GM21825 (cell line): Measurements from ENCODE around the gene NT5DC2.

Experiments
- ATAC-seq: cut with Tn5 transposase; IDR thresholded peaks from one replicate; pipeline ENCODE4 v1.9.1; 2021; ENCODE audit warnings: mild to moderate bottlenecking, moderate library complexity; ENCODE audit not compliant: unreplicated experiment

Gene NT5DC2

DNA sequence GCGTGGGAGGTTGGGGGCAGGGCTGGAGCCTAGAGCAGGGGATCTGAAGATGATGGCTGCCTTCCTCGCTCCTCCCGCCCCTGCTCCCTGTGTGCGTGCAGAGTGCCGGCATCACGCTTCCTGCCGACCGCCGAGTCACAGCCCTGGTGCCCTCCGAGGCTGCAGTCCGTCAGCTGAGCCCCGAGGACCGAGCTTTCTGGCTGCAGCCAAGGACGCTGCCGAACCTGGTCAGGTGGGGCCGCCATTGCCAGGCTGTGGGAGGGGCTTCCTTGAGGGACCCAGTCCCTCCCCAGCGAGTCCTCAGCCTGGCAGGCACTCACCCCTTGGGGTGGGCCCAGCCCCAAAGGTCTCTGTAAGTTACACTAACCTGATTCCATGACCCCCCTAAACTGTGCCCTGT is 20.9 kb downstream of the NT5DC2 start:
- no peak for ATAC-seq

DNA sequence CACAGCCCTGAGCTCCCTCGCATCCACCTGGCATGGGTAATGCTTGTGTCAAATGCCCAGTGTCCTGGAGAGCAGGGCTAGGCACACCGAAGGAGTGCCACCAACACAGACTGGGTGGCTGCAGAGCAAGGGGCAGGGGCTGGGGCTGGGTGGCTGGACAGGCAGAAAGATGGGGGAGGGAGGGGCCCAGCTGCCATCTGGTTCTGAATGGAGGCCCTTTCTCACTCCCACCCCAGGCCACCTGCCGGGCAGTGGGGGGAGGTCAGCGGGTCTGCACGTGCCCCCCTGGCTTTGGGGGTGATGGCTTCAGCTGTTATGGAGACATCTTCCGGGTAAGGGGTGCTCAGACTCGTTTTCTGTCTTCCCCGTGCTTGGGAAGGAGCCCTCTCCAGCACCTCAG is 21.6 kb downstream of the NT5DC2 start:
- no peak for ATAC-seq

DNA sequence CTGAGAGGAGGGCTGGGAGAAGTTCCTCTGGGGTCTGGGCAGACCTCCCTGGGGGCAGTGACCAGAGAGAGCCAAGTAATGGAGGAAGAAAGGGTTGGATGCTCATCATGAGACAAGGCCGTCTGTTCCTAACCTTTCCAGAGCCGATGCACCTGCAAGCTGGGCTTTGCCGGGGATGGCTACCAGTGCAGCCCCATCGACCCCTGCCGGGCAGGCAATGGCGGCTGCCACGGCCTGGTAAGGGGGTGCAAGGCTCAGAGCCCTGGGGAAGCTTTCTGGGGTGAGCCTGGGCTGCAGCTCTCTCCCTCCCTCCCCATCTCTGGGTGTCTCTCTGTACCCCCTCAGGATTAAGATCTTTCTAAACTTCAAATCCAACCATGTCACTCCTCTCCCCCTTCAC is 22.1 kb downstream of the NT5DC2 start:
- no peak for ATAC-seq

DNA sequence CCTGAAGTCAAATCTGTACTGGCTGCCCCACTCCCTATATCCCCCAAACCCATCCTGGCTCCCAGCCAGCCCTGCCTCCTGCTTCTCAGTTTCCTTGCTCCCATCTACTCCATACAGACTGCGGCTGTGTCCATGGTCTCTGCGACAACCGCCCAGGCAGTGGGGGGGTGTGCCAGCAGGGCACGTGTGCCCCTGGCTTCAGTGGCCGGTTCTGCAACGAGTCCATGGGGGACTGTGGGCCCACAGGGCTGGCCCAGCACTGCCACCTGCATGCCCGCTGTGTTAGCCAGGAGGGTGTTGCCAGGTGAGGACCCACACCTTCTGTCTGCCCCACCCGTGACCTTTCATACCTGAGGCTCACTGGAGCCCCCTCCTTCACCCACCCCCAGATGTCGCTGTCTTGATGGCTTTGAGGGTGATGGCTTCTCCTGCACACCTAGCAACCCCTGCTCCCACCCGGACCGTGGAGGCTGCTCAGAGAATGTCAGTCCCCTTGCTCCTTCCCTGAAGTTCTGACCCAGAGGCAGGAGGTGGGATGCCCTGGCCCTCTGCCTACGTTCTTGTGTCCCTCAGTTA is 23.8 kb downstream of the NT5DC2 start:
- ATAC-seq = no peak

DNA sequence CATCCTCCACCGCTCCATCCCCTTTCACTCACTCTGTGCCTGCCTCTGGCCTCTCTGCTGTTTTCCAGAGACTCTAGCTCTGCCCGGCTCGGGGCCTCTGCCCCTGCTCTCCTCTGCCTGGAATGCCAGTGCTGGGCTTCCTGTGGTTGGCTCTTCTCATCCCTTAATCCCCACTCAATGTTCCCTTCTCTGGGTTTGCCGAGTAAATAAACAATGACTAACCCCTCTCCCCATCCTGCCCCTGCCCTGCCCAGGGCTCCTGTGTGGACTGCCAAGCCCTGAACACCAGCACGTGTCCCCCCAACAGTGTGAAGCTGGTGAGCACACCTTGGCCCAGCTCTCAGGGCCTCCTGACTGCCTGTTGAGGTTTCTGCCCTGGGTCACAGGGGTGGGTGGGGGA is 26.3 kb downstream of the NT5DC2 start:
- no peak for ATAC-seq

DNA sequence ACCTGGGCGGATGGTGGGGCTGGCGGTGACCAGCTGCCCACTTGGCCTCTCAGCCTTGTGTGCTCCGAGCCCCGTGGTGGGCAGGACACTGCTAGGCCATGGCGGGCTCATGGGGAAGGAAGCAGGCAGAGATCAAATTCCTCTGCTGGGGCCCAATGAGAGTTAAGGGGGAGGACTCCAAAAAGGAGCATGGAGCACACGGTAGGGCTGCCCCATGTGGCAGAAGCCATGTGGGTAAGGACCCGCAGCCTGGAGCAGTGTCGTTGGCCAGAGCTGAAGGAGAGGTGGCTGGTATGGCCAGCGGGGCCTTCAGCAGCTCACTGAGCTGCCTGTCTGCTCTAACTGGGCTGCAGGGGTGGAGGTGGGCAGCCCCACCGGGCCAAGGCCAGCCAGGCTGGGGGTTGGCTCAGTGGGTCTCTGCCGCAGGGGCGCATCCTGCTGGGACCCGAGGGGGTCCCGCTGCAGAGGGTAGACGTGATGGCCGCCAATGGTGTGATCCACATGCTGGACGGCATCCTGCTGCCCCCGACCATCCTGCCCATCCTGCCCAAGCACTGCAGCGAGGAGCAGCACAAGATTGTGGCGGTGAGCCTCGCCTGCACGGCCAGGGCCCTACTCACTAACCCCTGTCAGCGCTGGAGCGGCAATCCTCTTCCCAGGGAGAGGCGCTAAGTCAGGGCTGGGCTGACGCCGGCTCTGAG is 27.2 kb downstream of the NT5DC2 start:
- no peak for ATAC-seq

DNA sequence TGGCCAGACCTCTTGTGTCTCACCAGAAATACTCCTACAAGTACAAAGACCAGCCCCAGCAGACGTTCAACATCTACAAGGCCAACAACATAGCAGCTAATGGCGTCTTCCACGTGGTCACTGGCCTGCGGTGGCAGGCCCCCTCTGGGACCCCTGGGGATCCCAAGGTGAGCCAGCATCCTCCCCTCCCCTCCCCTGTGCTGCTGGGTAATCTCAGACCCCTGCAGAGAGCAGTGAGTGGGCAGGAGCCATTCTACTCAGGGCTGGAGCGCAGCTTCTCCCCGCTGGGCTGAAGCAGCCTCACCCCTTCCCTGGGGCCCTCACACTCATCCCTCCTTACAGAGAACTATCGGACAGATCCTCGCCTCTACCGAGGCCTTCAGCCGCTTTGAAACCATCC is 28.7 kb downstream of the NT5DC2 start:
- no peak for ATAC-seq

DNA sequence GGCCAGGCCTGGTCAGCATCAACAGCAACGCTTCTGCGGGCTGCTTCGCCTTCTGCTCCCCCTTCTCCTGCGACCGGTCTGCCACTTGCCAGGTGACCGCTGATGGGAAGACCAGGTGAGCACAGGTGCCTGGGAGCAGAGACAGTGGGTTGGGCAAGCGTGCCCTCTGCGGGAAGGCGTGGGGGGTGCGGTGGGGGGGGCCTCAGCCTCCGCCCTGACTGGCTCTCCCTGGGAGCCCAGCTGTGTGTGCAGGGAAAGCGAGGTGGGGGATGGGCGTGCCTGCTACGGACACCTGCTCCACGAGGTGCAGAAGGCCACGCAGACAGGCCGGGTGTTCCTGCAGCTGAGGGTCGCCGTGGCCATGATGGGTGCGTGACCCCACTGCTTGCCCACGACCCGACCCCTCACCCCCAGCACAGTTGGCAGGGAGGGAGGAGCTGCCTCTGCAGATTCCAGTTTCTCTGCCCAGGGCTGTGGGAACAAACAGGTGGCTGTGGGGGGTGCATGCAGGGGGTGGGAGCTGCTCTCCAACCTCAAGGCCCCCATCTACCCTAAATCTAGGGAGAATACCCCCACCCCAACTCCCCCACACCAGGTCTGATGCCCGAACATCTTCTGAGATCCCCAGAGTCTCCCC is 29.8 kb downstream of the NT5DC2 start:
- no peak for ATAC-seq

DNA sequence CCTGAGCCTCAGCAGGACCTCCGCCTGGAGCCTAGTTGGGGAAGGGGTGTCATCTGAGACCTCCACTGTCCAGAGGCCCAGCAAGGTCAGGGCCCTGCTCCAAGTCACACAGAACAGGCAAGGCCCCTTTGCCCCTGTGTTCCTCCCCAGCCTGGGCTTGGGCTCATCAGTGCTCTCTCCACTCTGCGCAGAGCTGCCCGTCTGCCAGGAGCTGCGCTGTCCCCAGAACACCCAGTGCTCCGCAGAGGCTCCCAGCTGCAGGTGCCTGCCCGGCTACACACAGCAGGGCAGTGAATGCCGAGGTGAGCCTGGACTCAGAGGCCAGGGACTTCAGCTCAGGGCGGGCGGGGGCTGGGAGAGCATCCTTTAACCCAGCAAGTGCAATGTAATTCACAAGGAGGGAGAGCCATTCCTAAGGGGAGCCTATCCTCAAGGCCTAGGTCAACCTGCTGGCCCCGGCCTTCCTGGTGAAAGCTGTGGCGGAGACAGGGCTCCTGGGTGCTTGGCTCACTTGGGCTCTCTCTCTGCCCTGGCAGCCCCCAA is 30.8 kb downstream of the NT5DC2 start:
- ATAC-seq = no peak

DNA sequence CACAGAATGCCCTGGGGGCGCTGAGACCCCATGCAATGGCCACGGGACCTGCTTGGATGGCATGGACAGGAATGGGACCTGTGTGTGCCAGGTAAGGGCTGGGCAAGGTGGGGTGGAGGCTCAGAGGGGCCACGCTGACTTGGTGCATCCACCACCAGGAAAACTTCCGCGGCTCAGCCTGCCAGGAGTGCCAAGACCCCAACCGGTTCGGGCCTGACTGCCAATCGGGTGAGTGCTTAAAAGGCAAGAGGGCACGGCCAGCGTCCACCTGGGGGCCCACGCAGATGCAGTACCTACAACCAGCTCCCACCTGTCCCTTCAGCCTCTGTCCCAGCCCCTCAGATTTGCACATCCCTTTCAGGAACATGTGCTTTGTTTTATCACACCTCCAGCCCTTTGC is 31.7 kb downstream of the NT5DC2 start:
- no peak for ATAC-seq

DNA sequence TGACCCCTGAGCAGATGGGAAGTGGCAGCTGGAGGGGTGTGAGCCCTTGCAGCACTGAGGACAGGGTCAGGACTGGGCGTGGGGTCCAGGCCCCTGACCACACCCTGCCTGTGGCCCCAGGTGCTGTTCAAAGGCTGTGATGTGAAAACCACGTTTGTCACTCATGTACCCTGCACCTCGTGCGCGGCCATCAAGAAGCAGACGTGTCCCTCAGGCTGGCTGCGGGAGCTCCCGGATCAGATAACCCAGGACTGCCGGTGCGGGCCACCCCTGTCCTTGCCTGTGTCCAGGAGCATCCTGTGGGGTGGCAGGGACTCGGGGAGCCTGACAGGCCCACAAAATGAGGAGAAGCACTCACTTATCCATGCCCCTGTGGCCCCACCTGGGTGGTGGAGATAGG is 32.6 kb downstream of the NT5DC2 start:
- ATAC-seq = no peak

DNA sequence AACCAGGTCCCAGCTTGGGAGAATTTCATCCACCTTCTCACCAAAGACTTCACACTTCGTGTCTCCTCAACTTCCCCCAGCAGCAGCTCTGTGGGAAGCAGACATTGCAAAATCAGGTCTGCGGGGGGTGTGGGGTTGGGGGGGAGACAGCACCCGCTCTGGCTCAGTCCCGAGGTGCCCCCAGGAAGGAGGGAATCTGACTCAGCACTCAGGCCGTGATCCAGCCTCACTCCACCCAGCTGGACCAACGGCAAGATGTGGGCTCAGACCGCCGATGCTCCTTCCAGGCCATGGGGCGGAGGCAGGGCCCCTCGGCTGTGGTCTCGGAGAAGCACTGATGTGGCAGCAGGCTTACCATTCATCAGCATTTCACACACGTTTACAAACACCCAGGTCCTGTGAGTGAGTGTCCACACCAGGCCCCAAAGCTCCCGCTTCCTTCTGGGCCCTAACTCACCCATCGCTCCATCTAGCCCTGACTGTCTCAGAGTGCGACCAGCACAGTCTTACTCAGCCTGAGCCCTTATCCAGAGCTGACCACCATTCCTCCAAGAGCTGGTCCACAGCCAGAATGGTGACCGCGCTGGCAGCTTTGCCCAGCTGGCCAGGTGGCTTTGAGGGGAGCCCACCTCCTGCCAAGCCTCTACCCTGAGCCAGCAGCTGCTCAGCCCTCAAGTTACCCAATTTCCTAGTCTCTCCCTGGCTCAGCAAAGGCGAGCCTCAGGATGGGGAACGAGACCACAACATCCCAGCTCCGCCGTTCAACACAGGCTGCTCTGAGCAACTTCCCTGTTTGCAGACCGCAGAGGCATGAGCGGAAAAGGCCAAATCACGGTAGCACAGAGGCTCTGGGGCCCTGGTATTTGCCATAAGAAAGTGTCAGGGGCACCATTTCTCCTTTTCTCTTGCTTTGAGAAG is 35.3 kb downstream of the NT5DC2 start:
- no peak for ATAC-seq

DNA sequence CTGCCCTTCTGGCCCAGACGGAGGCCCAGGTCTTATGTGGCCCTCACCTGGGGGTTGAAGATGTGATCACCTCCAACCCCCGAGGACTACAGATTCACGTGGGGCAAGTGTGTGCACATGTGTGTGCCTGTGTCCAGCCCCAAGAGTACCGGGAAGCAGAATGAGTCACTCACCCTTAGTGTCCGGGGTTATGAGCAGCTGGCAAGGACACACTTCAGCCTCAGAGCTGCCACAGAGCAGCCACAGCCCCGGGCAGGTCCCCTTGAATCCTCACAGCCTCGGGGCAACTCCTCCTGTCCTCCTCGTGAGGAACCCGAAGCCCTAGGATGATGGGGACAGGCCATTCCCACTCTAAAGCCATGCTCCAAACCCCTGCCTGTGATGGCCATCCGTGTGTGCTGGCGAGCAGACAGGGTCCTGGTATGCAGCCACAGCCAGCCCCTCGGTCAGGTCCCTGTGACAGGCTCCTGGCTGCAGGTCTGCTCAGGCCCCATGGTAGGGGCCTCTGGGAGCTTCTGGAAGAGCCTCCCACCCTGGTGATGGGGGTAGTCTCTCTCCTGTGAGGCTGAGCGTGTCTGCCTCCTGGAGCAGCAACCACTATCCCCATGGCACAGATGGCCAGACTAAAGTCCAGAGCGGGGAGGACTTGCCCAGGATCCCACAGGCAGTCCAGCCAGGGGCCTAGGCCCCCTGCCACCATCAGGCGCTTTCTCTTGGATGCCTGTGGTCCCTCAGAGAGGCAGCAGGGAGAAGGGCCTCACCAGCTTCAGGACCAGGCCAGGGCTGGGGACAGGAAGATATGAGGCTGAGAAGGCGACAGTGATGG is 37.7 kb downstream of the NT5DC2 start:
- ATAC-seq = no peak

DNA sequence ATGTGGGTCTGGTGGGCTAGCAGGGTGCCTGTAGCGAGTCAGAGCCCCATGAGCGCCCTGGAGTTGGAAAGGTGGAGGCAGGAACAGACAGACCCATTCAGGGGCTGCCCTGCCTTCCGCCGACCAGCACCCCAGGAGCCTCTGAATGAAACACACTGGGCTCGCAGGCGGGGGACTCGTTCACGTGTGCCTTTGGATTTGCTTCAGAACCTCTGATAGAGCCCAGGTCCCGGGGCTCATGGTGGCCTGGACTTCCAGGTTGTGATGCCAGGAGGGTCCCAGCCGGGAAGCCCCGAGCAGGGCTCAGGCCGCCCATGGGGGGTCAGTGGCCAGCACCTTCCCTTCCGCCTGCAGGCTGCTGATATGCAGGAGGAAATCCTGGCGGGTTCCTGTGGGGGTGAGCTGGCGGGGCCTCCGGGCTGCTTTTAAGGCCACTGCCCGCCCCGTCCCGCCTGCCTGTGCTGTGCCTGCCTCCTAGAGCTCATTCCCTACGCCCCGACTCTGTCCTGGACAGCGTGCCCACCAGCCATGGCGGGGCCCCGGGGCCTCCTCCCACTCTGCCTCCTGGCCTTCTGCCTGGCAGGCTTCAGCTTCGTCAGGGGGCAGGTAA is 38.7 kb downstream of the NT5DC2 start, which contains the start of gene STAB1:
Gene STAB1 (plus strand): TSS at position 453 of the 610 bp plus-strand sequence. CDS start 76 bp downstream, at position 529.
- ATAC-seq = no peak

DNA sequence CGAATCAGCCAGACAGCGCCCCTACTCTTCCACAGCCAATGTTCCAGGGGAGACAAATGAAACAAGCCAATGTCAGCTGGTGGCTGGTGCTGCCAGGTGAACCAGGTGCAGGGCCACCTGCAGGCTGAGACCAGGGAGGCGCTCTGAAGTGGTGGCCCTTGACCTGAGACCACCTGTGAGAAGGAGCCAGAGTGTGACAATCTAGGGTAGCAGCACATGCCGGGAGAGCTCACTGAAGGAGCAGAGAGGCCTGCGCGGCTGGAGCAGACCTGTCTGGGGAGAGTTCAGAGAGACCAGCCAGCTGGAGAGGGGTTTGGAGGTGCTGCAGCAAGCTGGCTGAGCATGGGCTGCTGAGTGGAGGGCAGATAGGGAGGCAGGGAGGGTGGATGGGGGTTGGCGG is 39.2 kb downstream of the NT5DC2 start:
- ATAC-seq = no peak

DNA sequence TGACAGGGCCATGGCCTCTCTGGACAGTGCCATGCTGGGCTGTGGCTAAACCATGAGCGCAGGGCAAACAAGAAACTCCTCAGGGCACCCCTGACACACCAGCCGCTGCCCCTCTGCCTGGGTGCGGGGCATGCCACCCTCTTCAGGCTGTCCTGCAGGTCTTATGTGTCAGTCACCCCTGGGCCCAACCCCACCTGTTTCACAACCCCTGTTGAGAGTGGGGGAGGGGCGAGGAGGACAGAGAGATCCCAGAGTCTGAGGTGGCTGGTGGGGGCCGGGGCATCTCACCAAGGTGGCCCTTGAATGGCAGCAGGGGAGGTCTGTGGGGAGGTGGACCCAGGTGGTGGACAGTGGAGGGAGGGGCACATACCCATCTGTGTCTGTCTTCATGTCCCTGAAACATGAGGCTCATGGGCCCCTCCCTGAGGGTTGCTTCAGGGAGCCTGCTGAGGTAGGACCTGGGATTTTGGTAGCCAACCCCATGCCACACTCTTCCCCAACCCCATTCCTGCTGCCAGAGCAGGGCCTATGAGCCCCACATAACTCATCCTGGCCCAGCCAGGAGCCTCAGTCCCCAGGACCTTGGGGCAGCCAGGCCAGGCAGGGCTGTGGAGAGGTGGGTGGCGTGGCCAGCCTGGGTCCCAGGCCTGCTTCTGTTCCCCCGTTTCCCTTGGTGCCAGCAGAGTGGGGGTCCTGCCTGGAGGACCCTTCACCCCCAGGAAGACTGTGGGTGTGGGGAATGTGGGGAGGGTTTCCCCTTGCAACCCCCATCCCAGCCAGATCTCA is 40.2 kb downstream of the NT5DC2 start:
- ATAC-seq = no peak

DNA sequence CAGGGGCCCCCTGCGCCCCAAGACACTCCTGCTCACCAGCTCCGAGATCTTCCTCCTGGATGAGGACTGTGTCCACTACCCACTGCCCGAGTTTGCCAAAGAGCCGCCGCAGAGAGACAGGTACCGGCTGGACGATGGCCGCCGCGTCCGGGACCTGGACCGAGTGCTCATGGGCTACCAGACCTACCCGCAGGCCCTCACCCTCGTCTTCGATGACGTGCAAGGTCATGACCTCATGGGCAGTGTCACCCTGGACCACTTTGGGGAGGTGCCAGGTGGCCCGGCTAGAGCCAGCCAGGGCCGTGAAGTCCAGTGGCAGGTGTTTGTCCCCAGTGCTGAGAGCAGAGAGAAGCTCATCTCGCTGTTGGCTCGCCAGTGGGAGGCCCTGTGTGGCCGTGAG is 41.6 kb downstream of the NT5DC2 start:
- no peak for ATAC-seq

DNA sequence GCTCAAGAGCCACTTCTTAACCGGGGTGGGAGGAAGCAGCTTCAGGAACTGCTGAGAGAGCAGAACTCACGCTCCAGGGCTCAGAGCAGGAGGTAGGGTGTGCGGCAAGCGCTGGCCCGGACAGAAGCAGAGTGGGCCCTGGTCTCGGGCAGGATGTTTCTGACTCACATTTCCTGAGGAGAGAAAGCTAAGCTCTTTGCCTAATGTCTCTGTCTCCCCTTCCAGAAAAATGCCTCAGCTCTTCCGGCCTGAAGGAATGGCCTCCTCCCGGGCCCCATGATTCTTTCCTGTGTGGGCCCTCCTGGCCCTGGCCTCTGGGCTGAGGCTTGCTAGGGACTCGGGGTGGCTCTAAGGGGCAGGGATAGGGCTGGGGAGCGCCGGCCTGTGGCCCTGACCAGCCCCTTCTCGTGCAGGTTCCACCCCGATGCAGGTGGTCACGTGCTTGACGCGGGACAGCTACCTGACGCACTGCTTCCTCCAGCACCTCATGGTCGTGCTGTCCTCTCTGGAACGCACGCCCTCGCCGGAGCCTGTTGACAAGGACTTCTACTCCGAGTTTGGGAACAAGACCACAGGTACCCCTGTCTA is 42.6 kb downstream of the NT5DC2 start:
- ATAC-seq = no peak
